ENCODE measurements around the gene RETREG3. TPM values are rescaled to one million over a fixed set of nuclear protein-coding genes. Genes with fewer than 3 reads are reported as not detected.

RETREG3 gene
- total and polyA plus RNA-seq, 2 of the 13 experiments (the other 11 are each of a cell fraction or from before 2014, with no cell fraction given): 47.0 to 55.8 TPM

DNA sequence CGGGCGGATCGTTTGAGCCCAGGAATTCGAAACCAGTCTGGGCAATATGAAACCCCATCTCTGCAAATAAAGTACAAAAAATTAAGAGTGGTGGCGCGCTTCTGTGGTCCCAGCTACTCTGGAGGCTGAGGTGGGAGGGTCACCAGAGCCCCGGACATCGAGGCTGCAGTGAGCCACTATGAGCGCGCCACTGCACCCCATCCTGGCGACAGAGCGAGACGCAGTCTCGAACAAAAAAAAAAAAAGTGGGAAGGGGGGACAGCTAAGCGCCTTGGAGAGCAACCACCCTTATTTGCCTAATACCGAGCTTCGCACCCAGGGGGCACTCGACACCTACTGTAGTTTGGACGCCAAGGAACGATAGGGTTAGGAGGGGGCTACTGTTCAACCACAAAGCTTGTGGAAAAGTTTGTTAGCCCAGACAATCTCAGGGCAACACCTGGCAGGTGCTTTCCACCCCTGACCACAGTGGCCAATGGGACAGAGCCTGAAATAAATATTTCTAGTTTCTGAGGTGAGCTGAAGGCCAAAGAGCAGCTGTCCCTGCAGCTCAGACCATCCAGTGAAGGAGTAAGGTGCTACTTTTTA, 30.8 kb downstream of the RETREG3 start (continued):
- TF ChIP-seq ZSCAN31 (CRISPR knock-in tag; IDR thresholded peaks at IDR 0.05; ENCODE audit: low read depth) (peak; percentile 39), BHLHE40 (IDR thresholded peaks at IDR 0.05; ENCODE audit: low read length) (peak; percentile 25; the same call in 1 of the 2 replicates), POLR2AphosphoS5 (IDR thresholded peaks at IDR 0.05; ENCODE audit: low read depth, low read length) (peak; percentile 25; the same call in 1 of the 2 replicates), ARNT2 (CRISPR knock-in tag; IDR thresholded peaks at IDR 0.05; ENCODE audit: low read depth) (0 out of 2 replicates have a peak, but pooled peaks have one; percentile 1), HNRNPH1 (optimal IDR thresholded peaks at IDR 0.05; ENCODE audit: low read depth, low read length) (no peak), ZNF607 (CRISPR knock-in tag; IDR thresholded peaks at IDR 0.05; ENCODE audit: borderline replicate concordance) (0 out of 2 replicates have a peak, but pooled peaks have one; percentile 25), ZNF331 (CRISPR knock-in tag; IDR thresholded peaks at IDR 0.05) (no peak), CREB1 (IDR thresholded peaks at IDR 0.05) (no peak), CREB1 (CRISPR knock-in tag; IDR thresholded peaks at IDR 0.05) (no peak), CBX1 (IDR thresholded peaks at IDR 0.05; ENCODE audit: low read depth) (peak; percentile 25), ZNF616 (CRISPR knock-in tag; IDR thresholded peaks at IDR 0.05; ENCODE audit: low read depth) (no peak), RNF2 (conservative IDR thresholded peaks at IDR 0.05; ENCODE audit: low read depth) (no peak), HOXA5 (CRISPR knock-in tag; IDR thresholded peaks at IDR 0.05) (peak; percentile 26; the same call in 1 of the 2 replicates), FOXJ3 (CRISPR knock-in tag; IDR thresholded peaks at IDR 0.05; ENCODE audit: borderline replicate concordance) (0 out of 2 replicates have a peak, but pooled peaks have one; percentile 3), ATF1 (CRISPR knock-in tag; IDR thresholded peaks at IDR 0.05) (0 out of 2 replicates have a peak, but pooled peaks have one; percentile 4), SP1 (IDR thresholded peaks at IDR 0.05) (no peak), SP1 (CRISPR knock-in tag; IDR thresholded peaks at IDR 0.05) (no peak), YEATS2 (CRISPR knock-in tag; IDR thresholded peaks at IDR 0.05; ENCODE audit: borderline replicate concordance) (no peak), TOPORS (CRISPR knock-in tag; IDR thresholded peaks at IDR 0.05) (peak; percentile 55; the same call in 1 of the 2 replicates)
- TF ChIP-seq, protein P1, sequence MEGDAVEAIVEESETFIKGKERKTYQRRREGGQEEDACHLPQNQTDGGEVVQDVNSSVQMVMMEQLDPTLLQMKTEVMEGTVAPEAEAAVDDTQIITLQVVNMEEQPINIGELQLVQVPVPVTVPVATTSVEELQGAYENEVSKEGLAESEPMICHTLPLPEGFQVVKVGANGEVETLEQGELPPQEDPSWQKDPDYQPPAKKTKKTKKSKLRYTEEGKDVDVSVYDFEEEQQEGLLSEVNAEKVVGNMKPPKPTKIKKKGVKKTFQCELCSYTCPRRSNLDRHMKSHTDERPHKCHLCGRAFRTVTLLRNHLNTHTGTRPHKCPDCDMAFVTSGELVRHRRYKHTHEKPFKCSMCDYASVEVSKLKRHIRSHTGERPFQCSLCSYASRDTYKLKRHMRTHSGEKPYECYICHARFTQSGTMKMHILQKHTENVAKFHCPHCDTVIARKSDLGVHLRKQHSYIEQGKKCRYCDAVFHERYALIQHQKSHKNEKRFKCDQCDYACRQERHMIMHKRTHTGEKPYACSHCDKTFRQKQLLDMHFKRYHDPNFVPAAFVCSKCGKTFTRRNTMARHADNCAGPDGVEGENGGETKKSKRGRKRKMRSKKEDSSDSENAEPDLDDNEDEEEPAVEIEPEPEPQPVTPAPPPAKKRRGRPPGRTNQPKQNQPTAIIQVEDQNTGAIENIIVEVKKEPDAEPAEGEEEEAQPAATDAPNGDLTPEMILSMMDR (CRISPR knock-in tag; IDR thresholded peaks at IDR 0.05): peak; percentile 87
- TF ChIP-seq, protein P2, sequence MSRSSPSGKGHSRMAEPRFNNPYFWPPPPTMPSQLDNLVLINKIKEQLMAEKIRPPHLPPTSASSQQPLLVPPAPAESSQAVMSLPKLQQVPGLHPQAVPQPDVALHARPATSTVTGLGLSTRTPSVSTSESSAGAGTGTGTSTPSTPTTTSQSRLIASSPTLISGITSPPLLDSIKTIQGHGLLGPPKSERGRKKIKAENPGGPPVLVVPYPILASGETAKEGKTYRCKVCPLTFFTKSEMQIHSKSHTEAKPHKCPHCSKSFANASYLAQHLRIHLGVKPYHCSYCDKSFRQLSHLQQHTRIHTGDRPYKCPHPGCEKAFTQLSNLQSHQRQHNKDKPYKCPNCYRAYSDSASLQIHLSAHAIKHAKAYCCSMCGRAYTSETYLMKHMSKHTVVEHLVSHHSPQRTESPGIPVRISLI (CRISPR knock-in tag; IDR thresholded peaks at IDR 0.05; ENCODE audit: borderline replicate concordance): peak; percentile 95
- TF ChIP-seq, protein P3, sequence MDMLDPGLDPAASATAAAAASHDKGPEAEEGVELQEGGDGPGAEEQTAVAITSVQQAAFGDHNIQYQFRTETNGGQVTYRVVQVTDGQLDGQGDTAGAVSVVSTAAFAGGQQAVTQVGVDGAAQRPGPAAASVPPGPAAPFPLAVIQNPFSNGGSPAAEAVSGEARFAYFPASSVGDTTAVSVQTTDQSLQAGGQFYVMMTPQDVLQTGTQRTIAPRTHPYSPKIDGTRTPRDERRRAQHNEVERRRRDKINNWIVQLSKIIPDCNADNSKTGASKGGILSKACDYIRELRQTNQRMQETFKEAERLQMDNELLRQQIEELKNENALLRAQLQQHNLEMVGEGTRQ (IDR thresholded peaks at IDR 0.05; ENCODE audit: low read depth, low read length): no peak
- TF ChIP-seq, protein P3 (CRISPR knock-in tag; IDR thresholded peaks at IDR 0.05; ENCODE audit: borderline replicate concordance): no peak
- TF ChIP-seq, protein P4, sequence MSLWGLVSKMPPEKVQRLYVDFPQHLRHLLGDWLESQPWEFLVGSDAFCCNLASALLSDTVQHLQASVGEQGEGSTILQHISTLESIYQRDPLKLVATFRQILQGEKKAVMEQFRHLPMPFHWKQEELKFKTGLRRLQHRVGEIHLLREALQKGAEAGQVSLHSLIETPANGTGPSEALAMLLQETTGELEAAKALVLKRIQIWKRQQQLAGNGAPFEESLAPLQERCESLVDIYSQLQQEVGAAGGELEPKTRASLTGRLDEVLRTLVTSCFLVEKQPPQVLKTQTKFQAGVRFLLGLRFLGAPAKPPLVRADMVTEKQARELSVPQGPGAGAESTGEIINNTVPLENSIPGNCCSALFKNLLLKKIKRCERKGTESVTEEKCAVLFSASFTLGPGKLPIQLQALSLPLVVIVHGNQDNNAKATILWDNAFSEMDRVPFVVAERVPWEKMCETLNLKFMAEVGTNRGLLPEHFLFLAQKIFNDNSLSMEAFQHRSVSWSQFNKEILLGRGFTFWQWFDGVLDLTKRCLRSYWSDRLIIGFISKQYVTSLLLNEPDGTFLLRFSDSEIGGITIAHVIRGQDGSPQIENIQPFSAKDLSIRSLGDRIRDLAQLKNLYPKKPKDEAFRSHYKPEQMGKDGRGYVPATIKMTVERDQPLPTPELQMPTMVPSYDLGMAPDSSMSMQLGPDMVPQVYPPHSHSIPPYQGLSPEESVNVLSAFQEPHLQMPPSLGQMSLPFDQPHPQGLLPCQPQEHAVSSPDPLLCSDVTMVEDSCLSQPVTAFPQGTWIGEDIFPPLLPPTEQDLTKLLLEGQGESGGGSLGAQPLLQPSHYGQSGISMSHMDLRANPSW (CRISPR knock-in tag; IDR thresholded peaks at IDR 0.05; ENCODE audit: borderline replicate concordance): peak; percentile 17; the same call in 1 of the 2 replicates

Measured in HepG2 (cell line).